GM18909 (cell line): ENCODE measurements around the gene RPTOR.

Experiments used
- ATAC-seq: cut with Tn5 transposase; IDR thresholded peaks from one replicate; pipeline ENCODE4 v1.9.1; 2021; ENCODE audit warnings: mild to moderate bottlenecking; ENCODE audit not compliant: unreplicated experiment, poor library complexity

Gene RPTOR

DNA sequence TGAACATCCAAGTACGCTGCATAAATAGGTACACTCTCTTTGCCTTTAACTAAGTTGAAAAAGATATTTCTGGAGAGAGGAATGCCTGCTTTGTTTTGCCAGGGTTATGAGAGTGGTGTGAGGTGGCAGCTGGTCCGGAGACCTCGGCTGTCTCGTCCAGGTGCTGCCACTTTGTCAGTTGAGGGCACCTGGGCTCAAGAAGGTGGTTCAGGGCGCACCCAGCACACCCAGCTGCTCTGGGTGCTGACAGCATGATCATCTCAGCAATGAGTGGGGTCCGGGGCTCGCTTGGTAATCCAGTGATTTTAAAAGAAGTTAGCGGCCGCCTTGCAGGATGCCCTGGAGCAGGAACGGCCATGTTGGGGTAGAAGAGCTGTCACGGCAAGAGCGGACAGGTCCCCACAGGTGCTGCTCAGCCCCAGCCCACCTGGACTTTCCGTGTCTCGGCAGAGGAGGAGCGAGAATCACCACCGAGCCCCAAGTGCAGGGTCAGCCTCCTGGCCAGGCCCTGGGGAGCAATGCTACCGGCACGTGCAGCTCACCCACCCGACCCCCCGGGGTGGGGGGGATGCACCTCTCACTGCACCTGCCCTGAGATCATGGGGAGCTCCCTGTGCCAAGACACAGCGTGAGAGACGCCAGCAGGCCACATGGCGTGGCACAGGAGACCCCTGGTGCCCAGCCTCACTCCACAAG is 379.6 kb downstream of the RPTOR start:
- ATAC-seq, result no peak

DNA sequence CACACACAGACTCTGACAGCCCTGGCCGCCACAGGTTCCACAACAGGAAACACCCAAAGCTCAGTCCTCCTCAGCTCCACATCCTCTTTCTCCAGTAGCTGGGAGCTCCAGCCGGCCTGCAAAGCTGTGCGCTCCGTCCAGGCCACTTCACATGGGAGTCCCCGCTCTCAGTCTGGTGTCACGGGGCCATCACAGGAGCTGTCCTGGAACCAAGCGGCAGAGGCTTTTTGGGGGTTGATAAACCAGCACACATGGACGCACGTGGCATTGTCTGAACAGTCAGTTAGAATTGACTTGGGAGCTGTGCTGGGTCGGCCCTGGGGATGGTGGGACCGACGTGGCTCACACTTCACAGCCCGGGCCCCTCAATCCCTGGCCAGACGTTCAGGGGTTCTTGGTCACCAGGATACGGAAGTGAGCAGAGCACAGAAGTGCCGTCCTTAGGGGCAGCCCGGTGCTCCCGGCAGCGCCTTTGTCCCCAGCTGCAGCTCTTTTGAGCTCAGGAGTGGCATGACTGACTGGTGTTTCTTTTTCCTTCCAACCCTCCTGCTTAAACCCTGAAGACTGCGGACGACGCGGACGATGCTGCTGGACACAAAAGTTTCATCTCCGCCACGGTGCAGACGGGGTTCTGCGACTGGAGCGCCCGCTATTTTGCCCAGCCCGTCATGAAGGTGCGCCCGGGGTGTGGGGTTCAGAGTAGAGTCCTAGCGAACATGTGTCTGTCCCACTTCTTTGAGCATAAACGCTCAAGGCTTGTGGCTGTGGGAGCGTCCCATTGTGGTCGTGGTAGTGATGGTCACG is 380.4 kb downstream of the RPTOR start:
- no peak for ATAC-seq

DNA sequence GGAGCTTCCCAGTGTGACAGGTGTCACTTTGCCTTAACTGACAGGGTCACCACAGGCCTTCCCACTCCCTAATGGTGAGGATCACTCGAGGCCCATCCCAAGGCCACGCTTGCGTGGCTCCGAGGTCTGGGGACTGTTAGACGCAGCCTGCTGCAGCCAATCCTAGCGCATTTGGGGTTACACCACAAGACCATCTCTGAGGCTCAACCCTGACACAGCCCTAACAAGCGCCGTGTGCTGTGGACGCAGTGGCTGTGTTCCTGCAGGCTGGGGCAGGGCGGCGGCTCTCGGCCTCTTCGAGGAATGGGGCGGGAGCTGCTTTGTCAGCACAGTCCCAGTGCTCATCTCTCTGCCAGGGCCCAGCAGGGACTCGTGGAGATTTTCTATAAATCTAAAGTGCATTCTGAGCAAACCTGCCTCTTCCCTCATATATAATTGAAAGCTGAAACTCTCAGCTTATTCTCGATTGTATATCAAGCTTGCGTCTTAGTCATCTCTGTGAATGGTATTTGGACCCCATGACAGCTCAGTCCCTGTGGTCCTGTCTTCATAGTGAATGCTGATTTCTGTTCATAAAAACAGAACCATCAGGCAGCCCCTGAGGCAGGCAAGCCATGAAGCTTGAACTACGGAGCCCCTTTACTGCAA is 381.2 kb downstream of the RPTOR start:
- no peak for ATAC-seq

DNA sequence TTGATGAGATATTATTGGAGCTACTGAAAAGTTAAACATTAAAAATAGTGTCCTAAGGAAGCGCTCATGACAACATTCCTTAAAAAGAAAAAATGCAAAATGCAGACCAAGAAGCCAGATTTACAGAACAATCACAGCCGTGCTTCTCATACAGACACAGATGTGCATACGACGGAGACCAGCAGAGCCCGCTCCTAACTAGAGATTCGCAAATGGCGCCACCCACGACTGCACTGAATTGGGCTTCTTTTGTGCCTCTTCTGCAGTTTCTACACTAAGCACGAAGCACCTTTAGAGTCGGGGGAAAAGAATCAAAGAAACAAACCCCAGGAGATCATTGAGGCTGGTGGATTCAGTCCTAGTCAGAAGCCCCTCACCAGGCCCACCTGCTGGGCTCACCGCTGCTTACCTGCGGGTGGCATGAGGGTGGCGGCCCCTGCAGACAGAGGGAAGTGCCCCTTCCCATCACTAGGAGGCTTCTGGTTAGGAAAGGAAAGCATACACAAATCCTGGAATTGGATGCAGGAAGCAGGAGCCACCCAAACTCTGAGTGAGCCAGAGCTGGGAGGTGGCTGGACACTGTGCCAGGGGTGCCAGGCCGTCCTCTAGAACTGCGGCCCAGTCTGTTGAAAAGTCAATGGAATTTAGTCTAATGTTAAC is 382.1 kb downstream of the RPTOR start:
- no peak for ATAC-seq

DNA sequence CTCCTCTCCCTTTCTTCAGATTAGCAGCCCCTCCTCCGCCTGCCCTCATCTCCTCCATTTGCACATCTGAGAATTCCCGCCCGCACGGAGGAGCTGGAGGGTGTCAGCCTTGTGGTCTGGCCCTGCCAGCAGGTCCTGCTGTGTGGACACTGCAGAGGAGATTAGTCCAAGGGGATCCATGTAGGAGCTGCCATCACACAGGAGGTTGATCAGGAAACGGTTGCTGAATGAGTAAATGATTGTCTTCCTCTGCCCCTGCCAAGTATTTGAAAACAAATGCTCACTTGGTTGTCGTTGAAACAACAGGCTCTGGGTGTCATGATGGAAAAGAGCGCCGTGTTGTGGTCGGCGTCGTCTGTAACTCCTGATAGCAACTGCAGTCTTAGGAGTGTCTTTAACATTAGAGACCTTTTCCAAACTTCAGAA is 383.2 kb downstream of the RPTOR start:
- ATAC-seq, result no peak

DNA sequence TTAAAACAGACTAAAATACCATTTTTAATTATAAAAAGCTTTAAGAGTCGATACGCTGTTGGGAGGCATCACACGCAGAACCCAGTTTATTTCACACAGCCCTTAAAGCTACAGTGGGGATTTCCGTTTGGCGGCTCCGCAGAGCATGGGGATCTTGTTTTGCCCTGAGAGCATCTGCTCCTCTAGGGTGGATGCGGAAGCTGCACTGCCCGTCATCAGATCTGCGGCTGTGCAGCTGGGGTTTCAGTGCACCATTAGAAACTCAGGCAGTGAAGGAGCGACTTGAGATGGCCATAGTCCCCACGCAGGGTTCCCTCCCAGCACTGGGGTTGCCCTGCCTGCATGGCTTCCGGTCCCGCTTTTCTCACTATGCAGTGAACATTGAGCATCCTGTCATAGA is 384.8 kb downstream of the RPTOR start:
- no peak for ATAC-seq

DNA sequence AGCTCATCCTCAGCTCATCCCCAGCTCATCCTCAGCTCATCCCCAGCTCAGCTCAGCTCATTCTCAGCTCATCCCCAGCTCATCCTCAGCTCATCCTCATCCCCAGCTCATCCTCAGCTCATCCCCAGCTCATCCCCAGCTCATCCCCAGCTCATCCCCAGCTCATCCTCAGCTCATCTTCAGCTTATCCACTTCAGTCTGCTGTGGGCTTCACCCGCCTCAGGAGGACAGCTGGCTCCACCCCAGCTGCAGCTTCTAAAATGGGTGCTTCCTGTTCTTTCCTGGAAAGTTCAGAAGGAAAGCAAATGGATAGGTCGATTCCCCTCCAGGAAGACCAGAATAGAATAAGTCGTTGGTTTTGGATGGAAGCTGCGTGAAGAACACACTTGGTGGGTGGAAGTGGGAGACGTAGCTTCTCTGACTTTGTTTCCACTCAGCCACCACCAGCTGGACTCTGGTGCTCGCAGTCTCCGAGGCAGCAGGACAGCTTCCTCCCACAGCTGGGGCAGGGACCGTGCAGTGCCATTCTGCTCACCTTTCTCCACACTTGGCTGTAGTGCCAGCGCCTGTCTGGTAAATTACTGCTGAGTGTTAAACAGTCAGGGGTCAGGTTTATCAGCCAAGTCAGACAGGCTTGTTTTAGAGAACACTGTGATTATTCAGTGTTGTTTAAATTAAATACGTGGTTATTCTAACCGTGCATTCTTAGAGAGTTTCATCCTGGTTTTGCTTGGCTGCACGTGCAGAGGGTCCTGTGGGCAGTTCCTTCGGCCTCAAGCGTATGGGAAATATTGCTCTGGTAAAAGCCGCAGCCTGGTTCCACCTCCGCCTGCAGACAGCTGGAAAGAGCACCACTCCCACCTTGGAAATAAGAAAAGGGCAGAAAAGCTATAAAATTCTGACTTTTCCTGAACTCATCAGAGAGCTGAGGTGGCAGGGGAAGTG is 386.0 kb downstream of the RPTOR start:
- no peak for ATAC-seq

DNA sequence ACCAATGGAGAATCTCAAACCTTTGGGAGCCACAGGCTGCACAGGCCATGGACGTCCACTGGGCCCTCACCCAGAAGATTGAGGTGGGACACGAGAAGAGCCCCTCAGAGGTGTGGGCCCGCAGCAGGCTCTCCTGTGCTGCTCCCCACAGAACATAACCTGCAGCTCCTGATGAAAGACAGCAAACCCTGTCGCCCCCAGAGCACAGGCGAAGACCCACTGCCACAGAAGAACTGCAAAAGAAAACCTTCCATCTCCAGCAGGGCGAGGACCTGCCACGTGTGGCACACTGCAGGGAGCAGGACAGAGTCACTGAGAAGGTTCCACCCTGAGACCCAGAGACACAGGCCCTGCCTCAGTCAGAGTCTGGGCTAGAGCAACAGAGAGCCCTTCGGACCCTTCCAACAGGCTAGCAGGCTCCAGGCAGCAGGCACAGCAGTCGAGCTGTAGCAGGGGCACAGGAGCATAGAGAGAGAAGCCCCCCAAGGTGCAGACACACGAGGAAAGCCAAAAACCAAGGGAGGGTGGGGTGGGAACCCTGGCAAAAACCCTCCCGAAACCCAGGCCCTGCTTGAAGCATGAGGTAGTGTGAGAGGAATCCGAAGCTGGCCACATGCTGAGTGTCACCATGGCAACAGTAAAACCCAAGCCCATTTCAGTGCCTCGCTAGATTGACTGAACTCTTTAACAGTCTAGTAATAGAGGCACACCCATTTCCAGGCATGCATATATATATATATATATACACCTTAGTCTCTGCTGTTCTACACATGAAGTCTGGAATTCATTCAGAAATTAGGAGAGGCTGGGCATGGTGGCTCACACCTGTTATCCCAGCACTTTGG is 387.0 kb downstream of the RPTOR start:
- ATAC-seq, result no peak

DNA sequence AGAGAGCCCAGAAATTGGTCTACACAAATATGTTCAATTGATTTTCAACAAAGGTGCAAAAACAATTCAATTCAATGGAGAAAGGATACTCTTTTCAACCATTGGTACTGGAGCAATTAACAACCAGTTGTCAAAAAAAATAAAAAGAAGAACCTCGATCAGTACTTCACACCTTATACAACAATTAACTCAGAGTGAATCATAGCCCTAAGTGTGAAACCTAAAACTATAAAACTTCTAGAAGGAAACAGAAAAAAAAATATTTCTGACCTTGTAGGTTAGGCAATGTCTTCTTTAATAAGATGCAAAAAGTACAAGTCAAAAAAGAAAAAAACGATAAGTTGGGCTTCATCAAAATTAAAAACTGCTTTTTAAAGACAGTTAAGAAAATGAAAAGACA is 390.9 kb downstream of the RPTOR start:
- ATAC-seq, result no peak

DNA sequence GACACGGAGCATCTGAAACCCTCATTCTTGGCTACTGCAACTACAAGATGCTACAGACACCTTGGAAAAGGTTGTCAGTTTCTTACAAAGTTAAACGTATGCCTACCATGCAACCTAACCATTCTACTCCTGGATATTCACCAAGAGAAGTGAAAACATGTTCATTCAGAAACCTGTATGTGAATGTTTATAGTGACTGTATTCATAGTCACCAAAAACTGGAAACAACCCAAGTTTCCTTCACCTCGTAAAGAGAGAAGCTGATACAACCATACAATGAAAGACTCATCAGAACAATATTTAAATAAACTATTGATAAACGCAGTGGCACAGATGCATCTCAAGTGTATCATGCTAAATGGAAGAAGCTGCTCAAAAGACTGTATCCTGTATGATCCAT is 391.6 kb downstream of the RPTOR start:
- no peak for ATAC-seq

DNA sequence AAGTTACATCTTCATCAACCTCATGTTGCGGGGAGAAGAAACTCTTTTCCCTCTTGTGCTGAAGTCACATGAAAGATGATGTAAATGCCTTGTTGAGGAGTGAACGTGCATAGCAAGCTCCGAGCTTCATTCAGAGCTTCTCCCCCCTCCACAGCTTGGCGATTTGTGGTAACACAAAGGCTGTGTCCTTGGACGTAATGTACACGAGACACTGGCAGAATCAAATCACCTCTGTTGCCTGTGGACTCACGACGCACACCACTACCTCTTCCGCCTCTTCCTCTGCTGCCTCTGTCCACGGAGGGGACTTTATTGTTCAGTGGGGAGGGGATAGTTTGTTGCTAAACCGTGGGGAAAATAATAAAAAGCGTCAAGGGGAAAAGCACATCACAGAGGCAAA is 392.1 kb downstream of the RPTOR start:
- ATAC-seq, result no peak

DNA sequence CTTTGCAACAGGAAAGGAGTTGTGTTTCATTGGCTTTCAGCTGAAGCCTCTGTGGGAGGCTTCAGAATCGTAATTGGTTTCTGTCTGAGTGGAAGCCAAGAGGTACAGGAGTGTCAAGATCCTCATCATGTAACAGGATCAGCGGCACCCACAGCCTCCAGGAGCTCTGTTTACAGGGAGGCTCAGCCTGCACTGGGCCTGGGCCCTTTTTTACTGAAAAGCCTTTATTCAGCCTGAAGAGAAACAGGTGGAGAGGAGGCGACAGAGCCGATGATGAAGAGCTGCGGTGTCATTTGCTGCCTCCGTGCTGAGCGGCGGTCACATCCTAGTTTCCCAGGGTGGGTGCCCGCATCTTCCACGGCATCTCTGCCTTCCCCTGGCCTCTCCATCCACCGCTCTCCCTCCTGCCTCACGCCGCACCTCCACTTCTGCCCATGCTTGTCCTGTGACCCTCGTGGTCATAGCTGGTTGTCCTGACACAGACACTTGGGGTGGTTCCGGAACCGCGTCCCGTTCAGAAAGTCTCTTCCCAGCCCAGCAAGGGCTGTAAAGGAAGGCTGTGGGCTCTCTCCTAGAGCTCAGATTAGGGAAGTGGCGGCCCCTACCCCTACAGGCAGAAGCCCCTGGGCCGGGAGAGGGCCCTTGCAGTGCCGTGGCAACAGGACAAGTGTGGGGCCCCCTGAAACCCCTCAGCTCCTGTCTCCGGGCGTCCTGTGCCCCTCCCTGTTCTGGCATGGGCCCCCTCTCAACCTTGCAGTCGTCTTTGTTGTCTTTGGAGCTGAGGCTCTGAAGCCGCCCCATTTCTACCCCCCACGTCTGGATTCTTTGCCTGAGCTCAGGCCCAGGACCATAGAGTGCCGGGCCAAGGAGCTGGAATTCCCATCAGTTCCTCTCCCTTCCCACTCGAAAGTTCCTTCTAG is 393.1 kb downstream of the RPTOR start:
- no peak for ATAC-seq

DNA sequence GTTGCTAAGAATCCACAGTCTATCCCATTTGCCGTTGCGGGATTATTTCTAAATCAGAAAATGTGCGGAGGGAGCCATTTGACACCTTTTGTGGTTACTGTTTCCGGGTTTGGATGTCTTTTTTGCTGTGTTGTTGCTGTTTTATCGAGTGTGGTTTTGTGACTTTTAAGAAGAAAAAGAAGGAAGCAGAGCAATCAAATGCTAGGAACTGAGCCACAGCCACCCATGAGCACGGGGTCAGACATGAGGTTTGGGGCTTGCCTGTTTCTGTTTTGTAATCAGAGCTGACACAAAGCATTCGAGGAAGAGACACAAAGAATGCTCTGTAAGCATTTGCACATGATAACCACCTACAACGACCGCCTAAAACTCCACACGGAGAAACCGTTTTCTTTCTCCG is 393.9 kb downstream of the RPTOR start:
- no peak for ATAC-seq

DNA sequence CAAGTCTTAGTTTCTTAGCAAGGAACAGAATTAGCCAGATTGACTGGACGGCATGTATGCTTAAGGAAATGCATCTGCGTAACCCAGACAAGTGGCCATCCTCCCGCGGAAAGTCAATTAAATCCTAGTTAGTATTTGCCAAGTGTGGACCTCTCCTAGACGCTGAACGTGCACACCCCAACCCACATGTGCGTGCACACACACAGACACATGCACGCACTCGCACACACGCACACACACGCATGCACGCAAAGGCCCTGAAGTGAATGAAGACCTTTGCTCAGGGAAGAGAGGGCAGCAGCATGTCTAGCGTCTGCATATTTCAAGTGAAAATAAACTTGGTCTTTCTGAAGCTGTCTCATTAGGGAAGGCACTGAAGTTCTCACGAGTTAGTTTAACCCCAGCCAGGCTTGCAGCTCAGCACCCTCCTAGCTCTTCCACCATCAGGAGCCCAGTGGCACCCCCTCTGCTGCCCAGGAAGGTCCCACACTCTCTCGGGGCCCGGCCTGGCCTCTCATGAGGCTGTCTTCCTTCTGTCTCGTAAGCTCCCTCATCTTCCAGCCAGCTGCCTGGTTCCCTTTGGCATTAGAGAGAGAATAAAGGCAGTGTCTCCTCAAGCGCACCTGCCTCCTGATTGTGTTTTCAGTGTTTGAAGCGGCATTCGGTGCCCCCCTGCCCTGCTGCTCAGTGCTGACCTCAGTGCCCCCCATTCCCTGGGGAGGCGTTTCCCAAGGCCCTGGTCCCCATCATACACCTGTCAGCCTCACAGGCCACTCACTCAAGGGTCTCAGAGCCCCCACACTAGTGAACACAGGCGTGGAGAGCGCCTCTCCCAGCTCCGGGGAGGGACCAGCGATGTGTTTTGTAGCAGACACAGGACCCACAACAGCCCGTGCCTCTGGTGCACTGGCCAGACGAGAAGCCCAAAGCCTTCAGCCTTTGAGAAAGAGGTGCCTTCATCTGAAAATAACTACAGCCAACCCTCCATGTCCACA is 394.8 kb downstream of the RPTOR start:
- ATAC-seq, result no peak

DNA sequence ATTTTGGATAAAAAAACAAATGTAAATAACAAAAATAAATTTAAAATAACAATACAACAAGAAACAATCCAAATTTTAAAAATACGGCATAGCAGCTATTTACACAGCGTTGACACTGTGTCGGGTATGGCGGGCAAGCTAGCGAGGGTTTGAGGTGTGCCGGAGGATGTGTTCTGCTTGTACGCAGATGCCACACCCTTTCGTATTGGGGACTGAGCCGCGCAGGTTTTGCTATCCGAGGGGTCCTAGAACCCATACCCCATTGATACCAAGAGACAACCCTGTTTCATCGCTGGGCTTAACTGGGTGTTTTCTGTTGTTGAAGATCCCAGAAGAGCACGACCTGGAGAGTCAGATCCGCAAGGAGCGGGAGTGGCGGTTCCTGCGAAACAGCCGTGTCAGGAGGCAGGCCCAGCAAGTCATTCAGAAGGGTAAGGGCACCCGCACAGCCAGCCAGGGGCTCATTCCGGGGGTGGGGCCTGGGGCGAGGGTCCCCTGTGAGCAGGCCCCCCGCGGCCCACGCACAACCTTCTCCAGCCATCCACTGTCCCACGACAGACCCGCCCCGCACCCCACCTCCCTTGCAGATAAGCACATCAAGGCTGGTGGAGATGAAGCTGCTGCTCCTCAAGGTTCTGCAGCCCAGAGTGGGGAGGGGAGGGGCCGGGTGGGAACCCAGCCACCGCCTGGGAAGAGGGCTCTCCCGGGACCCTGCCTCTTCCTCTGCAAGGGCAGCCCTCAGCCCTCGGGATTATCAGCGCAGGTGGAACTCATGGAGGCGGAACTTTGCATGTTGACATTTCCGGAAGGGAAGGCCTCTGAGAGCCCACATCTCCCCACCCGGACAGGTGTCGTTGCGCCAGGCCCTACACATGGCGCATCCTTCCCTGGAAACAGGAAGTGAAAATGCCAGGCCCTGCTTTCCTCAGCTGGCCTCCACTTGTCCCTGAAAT is 395.8 kb downstream of the RPTOR start:
- ATAC-seq, result no peak

DNA sequence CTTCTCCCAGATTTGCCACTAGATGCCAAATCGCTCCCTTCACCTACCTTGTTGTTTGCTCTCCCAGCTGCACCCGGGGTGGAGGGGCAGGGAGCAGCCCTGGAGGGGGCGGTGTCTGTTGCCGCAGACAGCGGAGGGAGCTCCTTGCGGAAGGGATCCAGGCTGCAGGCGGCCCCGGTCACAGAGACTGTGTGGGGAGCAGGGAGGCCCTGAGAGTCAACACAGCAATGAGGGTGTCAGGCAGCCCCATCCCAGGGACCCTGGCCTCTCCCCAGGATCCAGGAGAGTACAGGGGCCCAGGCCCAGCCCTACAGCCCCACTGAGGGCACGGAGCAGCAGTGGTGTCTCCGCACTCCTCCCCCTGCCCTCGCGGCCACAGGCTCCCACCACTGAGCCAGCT is 396.5 kb downstream of the RPTOR start:
- no peak for ATAC-seq
